Measurements from ENCODE around the gene UBA5.
"Not testable (repeated sequence)": the region's sequence is repeated elsewhere in the genome, so short reads cannot be mapped to it uniquely, and the experiment has no call there.

UBA5 gene
- total RNA-seq = 38.8 reads per million, percentile 62 among the genes with 10 or more reads in this experiment

DNA sequence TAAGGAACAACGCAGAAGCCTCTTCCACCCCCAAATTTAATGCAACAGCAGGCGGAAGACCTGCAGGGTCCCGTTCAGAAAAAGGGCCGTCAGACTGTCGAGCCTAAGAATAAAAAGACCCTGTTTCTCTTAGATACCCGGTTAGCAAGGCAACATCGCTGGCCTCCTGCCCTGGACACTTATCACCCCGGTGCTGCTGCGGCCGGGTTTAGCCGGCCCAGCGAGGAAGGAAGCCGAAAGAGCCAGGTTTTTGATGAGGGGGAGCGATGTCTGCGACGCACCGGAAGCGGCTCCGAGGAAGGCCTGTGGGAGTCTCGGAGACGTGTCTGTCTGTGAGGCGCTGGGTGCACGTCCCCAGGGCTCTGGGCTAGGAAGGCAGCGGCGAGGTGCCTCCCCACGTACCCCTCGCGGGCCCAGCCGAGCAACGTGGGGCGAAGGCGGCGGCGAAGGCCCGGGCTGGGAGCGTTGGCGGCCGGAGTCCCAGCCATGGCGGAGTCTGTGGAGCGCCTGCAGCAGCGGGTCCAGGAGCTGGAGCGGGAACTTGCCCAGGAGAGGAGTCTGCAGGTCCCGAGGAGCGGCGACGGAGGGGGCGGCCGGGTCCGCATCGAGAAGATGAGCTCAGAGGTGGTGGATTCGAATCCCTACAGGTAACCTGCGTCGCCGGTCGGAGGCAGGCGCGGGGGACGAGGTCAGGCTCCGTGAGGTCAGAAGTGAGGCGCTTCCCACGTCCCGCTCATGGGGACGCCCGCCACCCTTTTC is at the start of gene UBA5:
Gene UBA5, plus strand, starts transcription at position 278 of the 759 bp plus-strand sequence. Its CDS starts 209 bp downstream, at position 487.
- DNase-seq = peak; percentile 61

DNA sequence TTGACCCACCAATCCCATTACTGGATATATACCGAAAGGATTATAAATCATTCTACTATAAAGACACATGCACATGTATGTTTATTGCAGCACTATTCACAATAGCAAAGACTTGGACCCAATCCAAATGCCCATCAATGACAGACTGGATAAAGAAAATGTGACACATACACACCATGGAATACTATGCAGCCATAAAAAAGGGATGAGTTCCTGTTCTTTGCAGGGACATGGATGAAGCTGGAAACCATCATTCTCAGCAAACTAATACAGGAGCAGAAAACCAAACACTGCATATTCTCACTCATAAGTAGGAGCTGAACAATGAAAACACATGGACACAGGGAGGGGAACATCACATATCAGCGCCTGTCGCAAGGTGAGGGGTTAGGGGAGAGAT is 44.8 kb upstream of the UBA5 start:
- not testable (repeated sequence) for DNase-seq

DNA sequence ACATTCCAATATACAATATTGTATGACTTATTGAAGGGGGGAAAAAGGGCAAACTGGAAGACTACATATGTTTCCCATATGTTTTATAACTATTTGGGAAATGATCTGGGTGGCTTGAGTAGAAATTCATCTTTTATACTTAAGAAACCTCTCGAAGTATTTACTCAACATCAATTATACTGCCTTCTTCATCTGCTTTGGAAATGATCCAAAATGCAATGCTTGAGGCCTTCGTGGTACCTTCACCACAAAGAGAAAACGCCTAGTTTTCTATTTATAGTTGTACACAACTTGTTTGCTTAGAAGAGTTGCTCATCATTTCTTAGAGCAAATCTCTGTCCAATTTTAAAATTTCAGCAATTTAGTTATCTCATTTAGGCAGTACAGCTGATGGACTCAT is 44.2 kb upstream of the UBA5 start:
- no peak for DNase-seq

DNA sequence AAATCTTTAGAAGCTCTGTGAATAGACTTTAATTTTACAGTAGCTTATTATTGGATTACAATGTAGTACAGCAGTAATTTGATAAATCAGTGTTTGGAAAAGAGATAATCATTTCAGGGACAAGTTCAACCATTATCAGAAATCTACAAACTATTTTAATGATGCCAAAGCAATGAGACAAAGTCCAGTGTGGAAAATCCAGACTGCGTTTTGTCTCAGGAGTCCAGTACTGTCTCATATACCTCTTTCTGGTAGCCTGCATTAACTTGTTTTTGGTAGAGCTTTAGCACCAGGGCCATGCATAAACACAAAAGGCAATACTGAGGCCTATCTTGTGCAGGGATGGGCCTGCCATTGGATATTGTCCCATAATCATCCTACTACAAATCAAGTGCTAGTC is 43.3 kb upstream of the UBA5 start:
- no peak for DNase-seq

GRCh38 chr3:132622148-132622547 is 38.0 kb upstream of the UBA5 start:
- no peak for DNase-seq

DNA sequence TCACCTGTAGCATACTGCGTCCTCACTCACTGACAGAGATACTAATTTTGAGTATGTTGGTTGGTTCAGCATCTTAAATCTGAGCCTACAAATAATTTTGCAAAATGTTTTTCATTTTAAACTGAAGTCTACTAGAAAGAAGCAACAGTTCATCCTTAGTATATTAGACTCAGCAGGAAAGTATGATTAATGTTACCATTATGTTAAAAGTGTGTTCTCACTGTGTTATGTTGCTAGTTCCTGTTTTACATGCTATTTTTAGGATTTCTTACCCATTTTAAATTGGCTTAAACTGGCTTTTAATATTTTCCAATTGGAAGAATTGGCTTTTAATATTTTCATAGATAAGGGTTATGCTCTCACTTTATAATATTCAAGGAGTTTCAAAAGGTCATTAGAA is 37.4 kb upstream of the UBA5 start:
- no peak for DNase-seq

- DNase-seq = no peak
These were observed 36.5 kb upstream of the UBA5 start for GRCh38 chr3:132623646-132624045.

- no peak for DNase-seq
These were observed 35.3 kb upstream of the UBA5 start for GRCh38 chr3:132624790-132625189.

DNA sequence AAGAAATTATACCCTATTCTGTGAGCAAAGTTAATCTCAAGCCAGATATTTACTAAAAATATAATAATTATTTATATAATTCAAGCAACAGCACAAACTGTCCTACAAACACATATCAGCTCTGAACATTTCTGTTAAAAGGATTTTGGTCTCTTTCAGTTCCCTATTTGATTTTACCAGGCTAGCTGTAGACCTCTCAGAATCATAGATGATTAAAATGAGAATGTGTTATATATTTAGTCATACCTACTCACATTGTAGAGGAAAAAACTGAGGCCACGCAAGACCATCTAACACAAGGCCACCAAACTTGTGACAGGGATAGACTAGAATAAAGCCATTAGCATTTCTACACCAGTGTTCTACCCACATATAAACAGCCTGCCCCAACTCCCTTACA is 34.5 kb upstream of the UBA5 start:
- DNase-seq = no peak

DNA sequence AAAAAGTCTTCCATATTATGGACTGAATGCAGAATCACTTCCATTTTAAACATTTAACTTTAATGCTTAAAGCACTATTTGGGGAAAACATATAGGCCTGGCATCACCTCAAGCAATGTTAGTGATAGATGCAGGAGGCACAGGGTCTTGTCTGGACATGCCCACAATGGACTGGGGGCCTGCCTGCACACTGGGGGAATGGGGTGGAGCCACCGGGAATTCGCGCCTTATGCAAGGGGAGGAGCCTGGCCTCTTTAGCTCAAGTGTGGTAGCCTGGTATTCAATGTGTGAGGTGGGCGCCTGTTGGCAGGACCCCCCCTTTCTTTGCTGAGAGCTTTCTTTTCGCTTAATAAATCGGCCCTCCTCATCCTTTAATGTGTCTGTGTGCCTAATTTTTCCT is 33.2 kb upstream of the UBA5 start:
- DNase-seq = no peak

DNA sequence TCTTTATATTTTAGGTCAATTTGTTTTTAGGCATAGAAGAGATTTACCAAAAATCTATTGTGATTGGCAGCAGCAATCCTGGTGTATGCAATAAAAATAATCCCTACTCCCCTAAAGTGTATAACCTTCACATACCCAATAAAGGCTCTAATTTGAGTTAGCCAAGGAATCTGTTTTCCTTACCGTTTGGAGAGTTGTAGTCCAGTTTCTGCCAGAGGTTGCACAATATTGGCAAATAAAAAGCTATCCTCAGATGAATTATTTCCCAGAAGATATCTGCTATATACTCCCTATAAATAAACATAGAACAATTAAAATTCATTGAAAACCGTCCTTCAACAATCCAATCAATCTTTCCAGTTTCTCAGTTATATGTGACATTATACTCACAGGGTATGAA is 32.0 kb upstream of the UBA5 start:
- DNase-seq = no peak

DNA sequence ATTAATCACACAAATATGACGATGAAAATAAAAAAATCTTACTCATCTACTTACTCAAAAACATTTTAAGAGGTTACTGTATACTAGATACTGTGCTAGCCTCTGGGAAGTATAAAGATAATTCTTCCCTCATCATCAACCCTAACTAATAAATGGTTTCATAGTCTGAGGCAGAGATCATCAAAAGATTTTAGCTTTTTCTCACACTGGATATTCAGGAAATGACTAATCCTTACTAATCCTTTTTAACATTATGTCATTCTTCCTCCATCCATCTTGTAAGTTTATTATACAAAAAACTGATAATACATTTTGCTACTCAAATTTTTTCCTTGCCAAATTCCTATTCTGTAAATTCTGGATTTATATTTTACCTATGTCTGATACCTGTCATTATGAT is 30.2 kb upstream of the UBA5 start:
- DNase-seq = no peak

DNA sequence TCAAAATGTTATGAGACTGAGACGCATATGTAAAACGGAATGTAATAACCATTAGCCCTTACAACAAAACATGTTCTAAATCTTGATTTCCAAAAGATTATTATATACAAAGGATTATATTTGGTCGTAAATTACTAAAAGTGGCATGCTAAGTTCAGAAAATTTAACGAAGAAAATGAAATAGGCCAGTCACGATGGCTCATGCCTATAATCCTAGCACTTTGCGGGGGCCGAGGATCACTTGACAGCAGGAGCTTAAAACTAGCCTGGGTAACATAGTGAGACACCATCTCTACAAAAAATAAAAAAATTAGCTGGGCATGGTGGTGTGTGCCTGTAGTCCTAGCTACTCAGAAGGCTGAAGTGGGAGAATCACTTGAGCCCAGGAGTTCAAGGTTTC is 29.5 kb upstream of the UBA5 start:
- no peak for DNase-seq

DNA sequence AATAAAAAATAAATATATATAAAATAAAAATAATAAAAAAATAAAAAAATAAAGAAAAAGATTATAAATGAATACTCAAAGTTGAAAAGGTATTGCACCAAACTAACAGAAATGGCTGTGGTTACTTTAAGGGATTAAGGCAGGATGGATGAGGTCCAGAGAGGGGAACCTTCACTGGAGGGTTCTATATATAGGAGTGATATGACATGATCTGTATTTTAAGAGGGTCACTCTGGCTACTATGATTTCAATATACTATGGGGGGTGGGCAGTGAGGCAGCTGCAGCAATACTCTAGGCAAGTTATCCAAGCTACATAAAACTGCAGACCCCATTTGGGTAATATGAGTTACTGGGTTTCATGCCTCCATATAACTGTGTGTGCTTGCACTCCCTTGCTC is 25.1 kb upstream of the UBA5 start:
- DNase-seq = no peak

- DNase-seq = no peak
These were observed 22.5 kb upstream of the UBA5 start for GRCh38 chr3:132637590-132637989.

DNA sequence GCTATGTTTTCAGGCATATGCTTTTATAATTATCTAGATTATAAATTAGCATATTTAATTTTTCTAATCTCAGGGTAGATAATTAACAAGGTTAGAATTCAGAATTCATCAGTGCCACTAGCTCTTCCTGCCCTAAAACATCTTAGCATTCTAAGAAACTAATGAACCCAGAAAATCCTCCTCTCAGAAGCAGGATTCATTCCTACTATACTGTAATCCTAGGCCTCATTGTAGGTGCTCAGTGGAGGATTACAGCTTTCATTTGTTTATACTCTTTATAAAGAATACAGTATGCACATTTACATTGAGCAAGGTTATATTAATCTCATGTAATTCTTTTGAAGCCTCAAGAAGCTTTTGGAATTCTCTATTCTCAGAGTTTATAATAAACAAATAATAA is 21.4 kb upstream of the UBA5 start:
- DNase-seq = no peak

DNA sequence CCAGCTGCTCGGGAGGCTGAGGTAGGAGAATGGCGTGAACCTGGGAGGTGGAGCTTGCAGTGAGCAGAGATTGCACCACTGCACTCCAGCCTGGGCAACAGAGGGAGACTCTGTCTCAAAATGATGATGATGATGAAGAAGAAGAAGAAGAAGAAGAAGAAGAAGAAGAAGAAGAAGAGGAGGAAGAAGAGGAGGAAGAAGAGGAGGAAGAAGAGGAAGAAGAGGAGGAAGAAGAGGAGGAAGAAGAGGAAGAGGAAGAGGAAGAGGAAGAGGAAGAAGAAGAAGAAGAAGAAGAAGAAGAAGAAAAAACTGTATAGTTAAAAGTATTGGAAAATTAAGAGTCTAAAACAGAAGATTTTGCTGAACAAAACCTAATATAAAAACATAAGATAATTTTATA is 18.7 kb upstream of the UBA5 start:
- not testable (repeated sequence) for DNase-seq

DNA sequence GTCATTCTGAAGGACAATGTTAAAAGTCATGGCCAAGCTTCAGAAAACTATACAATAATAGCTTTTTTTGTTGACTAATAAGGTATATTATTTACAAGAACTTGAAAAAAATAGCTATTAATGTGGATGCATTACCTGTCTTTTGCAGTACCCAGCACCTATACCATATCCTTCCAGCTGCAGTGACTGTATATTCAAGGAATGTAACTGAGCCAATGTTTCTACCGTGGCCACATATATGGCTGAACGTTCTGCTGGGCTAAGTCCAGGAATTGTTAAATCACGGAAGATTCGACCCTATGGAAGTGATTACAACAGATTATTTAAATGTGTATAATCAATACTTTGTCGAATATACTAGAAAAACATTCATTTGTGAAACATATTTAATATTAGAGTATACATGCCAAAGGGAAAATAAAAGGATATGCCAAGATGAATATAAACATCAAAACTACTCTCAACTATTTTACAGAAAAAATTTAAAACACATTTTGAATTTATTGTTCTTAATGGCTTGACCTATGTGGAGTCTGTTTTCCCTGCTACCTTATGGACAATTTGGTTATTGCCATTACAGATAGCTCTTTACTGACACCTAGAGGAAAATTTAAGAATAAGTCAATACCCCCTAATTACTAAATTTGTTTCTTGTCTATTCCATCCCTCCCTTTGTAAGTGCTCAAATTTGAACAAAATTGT is 18.1 kb upstream of the UBA5 start:
- DNase-seq = no peak

DNA sequence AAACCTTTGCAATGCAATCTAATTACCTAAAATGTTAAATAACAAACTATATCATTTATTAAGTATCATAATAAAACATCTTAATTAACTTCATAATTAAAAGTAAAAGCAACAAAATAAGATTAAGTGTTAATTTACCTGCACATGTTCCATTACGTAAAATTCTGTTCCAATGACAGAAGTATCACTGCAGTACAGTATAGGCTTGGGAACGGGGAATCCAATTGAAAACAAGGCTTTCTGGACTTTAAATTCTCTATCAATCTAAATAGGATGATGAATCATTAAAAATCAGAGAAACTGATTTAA is 17.6 kb upstream of the UBA5 start:
- DNase-seq = no peak

DNA sequence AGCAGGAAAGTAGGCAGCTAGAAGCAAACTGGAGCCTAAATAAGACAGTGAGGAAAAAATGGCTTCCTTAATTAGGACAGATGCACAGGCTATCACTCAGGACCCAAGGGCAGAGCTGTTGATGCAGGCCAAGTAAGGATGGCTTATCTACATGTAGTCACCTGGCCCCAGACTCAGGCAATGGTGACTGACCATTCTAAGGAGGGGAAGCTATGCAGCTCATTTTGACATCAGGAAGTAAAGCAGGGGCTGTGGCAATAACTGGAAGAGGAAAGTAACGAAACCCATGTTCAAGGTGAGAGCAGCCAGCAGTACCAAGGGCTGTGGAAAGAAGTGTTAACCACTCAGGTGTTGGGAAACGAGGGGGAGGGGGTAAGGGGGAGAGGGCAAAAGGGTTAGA is 16.8 kb upstream of the UBA5 start:
- DNase-seq = no peak

GRCh38 chr3:132645058-132645457 is 15.1 kb upstream of the UBA5 start:
- no peak for DNase-seq

DNA sequence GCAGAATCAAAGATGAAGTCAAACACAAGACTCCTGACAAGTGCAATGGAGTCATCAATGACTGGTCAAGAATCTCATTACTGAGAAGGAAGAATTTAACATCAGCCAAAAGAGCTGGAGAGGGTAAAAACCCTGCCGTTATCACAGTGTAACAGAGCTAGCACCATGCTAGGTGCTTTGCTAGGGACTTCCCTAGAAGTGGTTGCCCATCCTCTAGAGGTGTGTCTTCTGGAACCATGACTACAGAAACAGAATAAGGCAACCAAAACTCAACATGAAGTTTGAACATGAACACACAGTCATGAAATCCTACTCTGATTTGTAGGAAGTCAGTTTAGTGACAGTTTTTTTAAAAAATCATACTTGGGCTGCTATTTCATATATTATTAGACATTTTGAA is 10.0 kb upstream of the UBA5 start:
- DNase-seq = no peak

- DNase-seq = no peak
These were observed 7.4 kb upstream of the UBA5 start for GRCh38 chr3:132652640-132653270.

DNA sequence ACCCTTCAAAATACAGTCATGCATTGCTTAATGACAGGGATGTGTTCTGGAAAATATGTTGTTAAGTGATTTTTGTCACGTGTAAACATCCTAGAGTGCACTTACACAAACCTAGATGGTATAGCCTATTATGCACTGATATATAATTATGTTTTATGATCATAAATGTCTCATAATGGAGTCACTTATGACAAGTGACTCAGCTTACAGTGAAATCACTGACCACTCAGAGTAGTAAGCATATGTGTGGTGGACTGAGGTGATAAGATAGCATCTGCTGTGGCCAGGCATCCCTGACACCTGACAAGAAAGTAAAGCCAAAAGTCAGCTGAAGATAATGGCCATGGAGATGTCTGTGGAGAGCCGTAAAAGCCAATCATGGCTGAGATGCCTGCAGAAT is 5.9 kb upstream of the UBA5 start:
- DNase-seq = no peak

All from effector CD4-positive, alpha-beta T cell (primary cell).